ENCODE measurements around the gene EIF3F.

The EIF3F gene

DNA sequence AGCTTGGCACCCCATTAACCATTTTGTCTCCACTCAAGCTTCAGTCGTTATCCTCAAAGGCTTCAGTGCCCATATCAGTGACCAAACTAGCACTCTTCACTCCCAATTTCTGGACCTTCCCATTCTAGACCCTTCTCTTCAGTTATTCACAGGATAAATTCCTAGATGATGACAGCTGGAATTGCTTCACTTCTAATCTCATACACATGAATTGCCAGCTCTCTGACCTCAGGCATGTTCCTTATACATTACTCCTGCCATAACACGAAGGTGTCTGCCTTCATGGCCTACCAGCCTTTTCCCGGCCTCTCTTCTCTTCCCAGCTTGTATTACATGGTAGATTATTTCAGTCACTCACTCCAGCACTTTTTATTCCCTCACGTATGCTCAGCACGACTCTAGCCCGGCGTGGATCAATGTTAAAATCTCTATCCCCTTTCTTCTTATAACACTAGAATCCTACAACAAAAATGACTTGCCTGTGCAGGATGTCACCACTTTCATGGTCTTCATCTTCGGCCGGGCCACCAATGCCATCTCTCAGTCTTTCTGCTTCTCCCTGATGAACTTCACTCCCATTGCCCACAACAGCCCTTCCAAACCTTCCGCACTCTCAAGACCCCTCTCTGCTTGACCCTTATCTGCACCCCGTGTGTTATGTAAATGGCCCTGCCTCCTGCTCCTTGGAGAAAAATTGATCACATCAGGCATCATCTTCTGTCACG, 36.9 kb downstream of the EIF3F start:
- no peak for DNase-seq

- DNase-seq = no peak
Observed at GRCh38 chr11:8025123-8025522, 38.0 kb downstream of the EIF3F start.

GRCh38 chr11:8025816-8026215, 38.7 kb downstream of the EIF3F start:
- DNase-seq = no peak

DNA sequence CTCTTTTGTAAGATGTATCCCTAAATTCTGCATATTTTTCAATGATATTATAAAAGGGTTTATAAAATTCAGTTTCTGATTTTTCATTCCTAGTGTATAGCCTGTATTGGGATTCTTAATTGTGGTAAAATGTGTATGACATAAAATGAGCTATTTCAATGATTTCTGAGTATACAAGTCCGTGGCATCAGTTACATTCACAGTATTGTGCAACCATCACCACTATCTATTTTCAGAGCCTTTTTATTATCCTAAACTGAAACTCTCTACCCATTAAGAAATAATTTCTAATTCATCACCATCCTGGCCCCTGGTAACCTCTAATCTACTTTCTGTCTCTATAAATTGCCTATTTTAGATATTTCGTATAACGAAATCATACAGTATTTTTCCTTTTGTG, 39.8 kb downstream of the EIF3F start:
- no peak for DNase-seq

DNA sequence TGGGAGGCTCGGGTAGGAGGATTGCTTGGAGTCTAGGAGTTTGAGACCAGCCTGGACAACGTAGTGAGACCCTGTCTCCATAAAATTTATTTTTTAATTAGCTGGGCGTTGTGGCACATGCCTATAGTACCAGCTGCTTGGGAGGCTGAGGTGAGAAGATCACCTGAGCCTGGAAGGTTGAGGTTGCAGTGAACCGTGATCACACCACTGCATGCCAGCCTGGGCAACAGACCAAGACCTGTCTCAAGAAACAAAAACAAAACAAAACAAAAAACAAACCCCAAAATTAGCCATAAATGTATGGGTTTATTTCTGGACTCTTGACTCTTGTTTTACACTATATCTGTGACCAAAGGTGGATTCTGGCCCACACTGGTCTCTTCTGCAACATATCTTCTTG, 41.6 kb downstream of the EIF3F start:
- no peak for DNase-seq

GRCh38 chr11:8030526-8031247, 43.5 kb downstream of the EIF3F start:
- DNase-seq = no peak

DNA sequence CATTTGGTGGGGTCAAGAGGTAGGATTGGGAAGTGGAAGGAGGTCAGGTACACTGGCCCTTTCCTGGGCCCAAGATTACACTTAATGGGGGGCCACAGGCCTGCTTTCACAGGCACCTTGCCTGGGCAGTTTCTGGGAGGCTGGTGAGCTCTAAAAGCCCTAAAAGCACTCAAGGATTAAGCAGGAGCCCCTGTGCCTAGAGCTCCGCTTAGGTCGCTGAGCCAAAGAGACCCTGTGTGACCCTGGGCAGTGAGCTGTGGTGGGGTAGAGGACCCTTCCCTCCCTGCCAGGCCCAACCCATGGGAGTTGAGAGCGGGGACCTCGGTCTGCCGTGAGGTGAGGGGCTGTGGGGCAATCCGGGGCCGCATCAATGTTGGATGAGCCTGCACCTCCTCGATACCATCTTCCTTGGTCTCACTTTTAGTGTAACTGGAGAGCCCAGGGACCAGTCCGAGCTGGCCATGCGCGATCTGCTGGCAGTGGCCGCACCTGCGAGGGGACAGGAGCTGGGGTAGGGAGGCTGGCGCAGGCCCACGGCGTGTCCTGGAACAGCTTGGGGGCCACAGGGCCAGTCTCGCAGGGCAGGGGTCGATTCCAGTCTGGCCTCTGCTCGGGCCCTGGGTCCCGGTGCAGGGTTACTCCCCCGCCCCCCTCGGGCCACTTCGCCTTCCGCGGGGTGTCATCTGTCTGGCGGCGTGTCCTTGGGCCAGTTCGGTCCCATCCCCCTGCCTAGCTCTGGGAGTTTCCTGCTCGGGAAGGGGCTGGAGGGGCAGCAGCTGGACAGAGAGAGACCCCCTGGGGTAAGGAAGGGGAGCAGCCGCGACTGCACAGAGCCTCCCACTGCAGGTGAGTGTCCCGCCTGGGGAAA, 44.3 kb downstream of the EIF3F start:
- DNase-seq = no peak

DNA sequence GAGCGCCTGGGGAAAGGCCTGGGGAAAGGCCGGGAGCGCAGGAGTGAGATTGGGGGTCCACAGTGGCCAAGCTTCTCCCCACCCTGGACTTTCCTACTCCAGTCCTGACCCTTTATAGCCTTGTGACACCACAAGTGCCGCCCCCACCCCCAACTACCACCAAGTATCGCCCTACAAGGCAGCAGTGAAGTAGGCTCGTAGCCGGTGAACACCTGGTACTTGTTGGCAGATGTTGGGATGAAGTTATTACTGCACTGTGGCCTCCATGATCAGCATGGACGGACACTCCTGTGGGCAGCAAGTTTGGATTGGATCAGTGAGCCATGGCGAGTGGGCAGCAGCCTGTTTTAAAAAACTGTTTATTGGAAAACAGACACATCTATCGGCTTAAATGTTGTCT, 45.0 kb downstream of the EIF3F start:
- no peak for DNase-seq

DNA sequence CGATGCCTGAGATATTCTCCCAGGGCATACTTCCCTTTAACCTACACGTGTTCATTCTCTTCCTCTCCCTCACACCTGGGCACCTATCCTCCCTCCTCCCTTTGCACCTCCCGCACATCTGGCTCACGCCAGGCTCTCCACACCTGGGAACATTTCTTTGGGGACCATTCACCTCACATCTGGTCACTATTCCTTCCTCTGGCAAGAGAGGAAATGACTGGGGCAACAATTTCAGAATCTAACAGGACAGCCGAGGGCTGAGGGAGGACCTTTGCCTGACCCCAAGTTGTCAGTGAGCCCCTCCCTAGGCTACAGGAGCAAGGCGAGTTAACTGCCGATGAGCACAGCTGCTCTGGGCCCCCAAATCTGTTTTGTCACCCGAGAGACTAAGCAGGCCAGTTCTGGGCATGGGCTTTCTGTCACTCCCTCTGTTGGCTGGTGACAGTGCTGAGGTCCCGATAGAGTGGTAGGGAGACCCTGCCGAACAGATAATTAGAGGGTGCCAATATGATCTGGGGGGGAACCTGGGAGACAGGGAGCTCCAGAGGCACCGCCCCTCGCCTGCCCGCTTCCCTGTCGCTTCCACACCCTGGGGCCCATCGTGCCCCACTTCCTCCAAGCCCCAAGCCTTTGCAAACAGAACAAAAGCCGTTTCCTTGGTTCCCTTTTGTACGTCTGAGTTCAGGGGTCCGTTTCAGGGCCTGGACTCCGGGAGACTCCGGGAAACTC, 45.6 kb downstream of the EIF3F start:
- DNase-seq = no peak

- DNase-seq = no peak
Observed at GRCh38 chr11:8033305-8034105, 46.4 kb downstream of the EIF3F start.

- no peak for DNase-seq
Observed at GRCh38 chr11:8034106-8034585, 47.0 kb downstream of the EIF3F start.

- no peak for DNase-seq
Observed at GRCh38 chr11:8034604-8035190, 47.6 kb downstream of the EIF3F start.

DNA sequence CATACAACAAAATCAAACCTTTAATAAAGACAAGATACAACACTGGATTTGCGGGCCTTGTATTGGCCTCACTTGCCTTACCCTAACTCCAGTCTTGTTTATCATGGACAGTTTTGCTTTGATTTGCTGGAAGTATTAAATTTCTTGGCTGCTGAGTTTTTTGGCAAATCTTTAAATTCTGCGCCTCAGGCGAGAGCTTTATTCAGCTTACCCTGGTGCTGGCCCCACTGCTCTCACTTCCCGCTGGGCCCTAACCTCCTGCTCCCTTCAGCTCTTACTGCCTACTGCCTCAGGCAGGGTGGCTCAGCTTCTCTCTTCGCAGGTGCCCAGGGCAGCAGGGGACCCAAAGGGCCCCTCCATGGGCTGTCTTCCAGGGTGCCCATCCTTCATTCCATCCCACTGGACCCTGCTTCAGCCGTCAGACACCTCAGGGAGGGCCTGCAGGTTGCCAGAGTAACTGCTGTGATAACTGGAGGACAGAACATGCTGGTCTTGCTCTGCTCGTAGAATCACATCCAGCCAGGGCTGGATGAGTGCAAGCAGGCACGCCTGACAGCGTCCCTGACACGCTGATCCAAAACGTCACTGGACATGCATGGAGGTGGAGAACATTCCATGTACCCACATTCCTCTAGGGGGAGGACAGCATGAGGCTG, 48.2 kb downstream of the EIF3F start:
- no peak for DNase-seq

- DNase-seq = no peak
Observed at GRCh38 chr11:8036002-8036802, 49.1 kb downstream of the EIF3F start.

DNA sequence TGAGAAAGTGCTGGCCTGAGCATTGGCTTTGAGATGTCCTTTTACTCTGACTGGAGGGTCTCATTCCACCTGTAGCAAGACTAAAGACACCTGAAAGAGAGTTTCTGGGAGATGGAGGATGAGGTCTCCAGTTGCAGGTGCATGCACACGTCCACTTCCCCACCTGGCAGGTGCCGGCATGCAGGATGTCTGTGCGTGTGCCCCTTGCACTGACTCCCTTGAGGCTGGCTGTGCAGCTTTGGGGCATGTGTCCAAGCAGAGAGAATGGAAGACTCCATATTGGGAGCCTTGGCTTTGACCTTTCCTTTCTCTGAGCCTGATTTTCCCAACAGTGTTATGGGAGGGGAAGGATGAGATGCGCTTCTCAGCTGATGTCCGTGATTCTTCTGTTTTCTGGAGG, 49.8 kb downstream of the EIF3F start:
- no peak for DNase-seq

GRCh38 chr11:8038393-8038792, 51.3 kb downstream of the EIF3F start:
- DNase-seq = no peak

DNA sequence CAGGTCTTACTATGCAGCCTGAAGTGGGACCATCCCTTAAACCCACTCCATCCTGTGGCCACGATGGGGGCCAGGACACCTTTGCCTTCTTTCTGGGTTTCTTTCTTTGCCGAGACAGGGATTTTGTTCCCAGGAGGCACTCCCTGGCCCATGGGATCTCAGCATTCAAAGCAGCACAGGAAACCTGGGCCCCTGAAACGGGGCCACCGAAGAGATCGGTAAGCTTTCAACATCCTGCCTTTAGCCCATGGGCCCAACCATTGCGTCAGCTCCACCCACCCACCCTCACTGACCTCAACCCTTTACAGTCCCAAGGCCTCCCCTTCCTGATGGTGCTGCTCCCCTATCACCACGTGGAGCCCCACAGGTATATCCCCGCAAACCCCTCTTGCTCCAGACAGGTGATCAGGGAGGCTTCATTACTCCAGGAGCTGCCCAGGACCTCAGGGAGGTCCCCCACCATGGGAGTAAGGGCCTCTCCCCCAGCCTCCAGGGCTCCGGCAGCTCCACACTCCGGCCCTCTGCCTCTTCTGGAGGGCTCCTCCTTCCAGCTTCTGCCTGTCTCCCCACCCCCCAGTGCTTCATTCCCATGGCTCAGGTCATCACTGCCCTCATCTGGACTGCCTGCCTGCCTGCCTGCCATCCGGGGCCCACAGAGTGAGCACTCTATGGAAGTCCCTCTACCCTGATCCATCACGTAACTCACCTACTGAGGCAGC, 51.8 kb downstream of the EIF3F start:
- DNase-seq = no peak

- no peak for DNase-seq
Observed at GRCh38 chr11:8039530-8040260, 52.6 kb downstream of the EIF3F start.

Measured in NCI-H2171 (cell line).